ENCODE results near the gene MAT1A. TPM values are rescaled to one million over a fixed set of nuclear protein-coding genes. Genes with fewer than 3 reads are reported as not detected.

Gene MAT1A
- total RNA-seq, 1 experiment from 2014 or later: 1.5 TPM

DNA sequence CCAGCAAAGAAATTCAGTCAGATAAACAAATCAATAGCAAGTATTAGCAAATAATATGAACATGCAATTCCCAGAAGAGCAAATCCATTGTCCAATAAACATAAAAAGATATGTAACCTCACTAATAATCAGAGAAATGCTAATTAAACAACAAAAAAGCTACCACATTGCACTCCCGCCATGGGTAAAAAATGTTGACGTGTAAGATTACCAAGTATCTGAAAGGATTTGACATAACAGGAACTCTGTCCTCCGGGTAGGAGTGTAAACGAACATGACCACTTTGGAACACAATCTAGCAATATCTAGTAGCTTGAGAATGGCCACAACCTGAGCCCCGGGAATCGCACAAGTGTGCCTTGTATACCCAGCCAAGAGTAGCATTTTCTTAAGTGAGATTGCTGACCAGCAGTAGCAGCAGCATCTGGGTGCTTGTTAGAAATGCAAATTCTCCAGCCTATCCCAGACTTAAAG, 35.5 kb upstream of the MAT1A start:
- ATAC-seq: no peak
- POLR2A ChIA-PET: no interaction called here
- CTCF ChIA-PET: no interaction called here

DNA sequence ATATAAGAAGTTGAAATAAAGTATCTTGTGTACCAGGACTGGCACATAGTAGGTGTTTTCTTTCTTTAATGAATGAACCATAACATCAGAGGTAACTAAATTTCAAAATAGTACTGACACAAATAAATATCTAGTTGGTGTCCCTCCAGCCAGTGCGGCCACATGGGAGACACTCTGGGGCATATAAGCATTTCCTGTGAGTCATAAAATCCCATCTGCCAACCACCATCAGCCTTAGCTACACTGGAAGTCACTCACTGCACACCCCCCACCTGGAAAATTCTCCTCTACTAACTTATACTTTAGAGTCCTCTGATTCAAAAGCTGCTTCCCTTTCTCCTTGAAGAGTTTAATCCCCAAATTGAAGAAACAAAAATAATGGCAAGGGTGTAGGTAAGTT, 34.6 kb upstream of the MAT1A start:
- Histone ChIP-seq H3K9me3 (ENCODE audit: control insufficient read depth, insufficient read depth, low read depth, low read length) (no peaks in the 10 kb centered on the region), H3K27ac (ENCODE audit: low read length) (no peak overlapping the region), H3K4me3 (ENCODE audit: low read depth in 2 of 2, low read length in 2 of 2) (no peak overlapping the region), H3K36me3 (ENCODE audit: control insufficient read depth, insufficient read depth, low read length) (no peaks in the 10 kb centered on the region), H3K27me3 (ENCODE audit: control insufficient read depth, insufficient read depth, low read length) (peaks cover 14% of the 10 kb centered on the region), H3K4me1 (ENCODE audit: control insufficient read depth, insufficient read depth, low read length) (no peaks in the 10 kb centered on the region)
- ATAC-seq (no peak), DNase-seq (ENCODE audit: low read depth, low spot score) (no peak)
- POLR2A ChIA-PET: no interaction called here
- BruUV-seq (replicated peaks): no TSS peak
- TF ChIP-seq, protein P1, sequence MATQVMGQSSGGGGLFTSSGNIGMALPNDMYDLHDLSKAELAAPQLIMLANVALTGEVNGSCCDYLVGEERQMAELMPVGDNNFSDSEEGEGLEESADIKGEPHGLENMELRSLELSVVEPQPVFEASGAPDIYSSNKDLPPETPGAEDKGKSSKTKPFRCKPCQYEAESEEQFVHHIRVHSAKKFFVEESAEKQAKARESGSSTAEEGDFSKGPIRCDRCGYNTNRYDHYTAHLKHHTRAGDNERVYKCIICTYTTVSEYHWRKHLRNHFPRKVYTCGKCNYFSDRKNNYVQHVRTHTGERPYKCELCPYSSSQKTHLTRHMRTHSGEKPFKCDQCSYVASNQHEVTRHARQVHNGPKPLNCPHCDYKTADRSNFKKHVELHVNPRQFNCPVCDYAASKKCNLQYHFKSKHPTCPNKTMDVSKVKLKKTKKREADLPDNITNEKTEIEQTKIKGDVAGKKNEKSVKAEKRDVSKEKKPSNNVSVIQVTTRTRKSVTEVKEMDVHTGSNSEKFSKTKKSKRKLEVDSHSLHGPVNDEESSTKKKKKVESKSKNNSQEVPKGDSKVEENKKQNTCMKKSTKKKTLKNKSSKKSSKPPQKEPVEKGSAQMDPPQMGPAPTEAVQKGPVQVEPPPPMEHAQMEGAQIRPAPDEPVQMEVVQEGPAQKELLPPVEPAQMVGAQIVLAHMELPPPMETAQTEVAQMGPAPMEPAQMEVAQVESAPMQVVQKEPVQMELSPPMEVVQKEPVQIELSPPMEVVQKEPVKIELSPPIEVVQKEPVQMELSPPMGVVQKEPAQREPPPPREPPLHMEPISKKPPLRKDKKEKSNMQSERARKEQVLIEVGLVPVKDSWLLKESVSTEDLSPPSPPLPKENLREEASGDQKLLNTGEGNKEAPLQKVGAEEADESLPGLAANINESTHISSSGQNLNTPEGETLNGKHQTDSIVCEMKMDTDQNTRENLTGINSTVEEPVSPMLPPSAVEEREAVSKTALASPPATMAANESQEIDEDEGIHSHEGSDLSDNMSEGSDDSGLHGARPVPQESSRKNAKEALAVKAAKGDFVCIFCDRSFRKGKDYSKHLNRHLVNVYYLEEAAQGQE (IDR thresholded peaks at IDR 0.05; ENCODE audit: insufficient read depth in 1 of 2, low read depth in 2 of 2, low read length in 1 of 2): no peak
- TF ChIP-seq TCF7L2 (IDR thresholded peaks at IDR 0.05; ENCODE audit: low read depth, low read length) (no peak), SIN3A (IDR thresholded peaks at IDR 0.05; ENCODE audit: borderline replicate concordance, insufficient read depth, low read depth, low read length) (no peak), POLR2AphosphoS5 (IDR thresholded peaks at IDR 0.05; ENCODE audit: low read depth, low read length) (no peak)
- TF ChIP-seq, protein P2, sequence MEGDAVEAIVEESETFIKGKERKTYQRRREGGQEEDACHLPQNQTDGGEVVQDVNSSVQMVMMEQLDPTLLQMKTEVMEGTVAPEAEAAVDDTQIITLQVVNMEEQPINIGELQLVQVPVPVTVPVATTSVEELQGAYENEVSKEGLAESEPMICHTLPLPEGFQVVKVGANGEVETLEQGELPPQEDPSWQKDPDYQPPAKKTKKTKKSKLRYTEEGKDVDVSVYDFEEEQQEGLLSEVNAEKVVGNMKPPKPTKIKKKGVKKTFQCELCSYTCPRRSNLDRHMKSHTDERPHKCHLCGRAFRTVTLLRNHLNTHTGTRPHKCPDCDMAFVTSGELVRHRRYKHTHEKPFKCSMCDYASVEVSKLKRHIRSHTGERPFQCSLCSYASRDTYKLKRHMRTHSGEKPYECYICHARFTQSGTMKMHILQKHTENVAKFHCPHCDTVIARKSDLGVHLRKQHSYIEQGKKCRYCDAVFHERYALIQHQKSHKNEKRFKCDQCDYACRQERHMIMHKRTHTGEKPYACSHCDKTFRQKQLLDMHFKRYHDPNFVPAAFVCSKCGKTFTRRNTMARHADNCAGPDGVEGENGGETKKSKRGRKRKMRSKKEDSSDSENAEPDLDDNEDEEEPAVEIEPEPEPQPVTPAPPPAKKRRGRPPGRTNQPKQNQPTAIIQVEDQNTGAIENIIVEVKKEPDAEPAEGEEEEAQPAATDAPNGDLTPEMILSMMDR (IDR thresholded peaks at IDR 0.05): no peak
- in situ Hi-C loops (cut with HindIII; ENCODE audit: low pct_unique_long_range_greater_than_20kb, low sequenced_read_pairs): no loop called here
- CTCF ChIA-PET: no interaction called here
- intact Hi-C loops (cut with micrococcal nuclease; ENCODE audit: unreplicated experiment): no loop called here

More for the DNA sequence above, 35.5 kb upstream of the MAT1A start:
- no peak overlapping the region for H3K4me3 ChIP-seq (ENCODE audit: low read depth in 2 of 2, low read length in 2 of 2)
- H3K36me3 ChIP-seq (ENCODE audit: control insufficient read depth, insufficient read depth, low read length): no peaks in the 10 kb centered on the region
- no peak for DNase-seq (ENCODE audit: low read depth, low spot score)
- H3K4me1 ChIP-seq (ENCODE audit: control insufficient read depth, insufficient read depth, low read length): no peaks in the 10 kb centered on the region
- peaks cover 17% of the 10 kb centered on the region for H3K27me3 ChIP-seq (ENCODE audit: control insufficient read depth, insufficient read depth, low read length)
- intact Hi-C loops (cut with micrococcal nuclease; ENCODE audit: unreplicated experiment) (no loop called here), in situ Hi-C loops (cut with HindIII; ENCODE audit: low pct_unique_long_range_greater_than_20kb, low sequenced_read_pairs) (no loop called here)
- TF ChIP-seq SIN3A (IDR thresholded peaks at IDR 0.05; ENCODE audit: borderline replicate concordance, insufficient read depth, low read depth, low read length) (no peak), POLR2AphosphoS5 (IDR thresholded peaks at IDR 0.05; ENCODE audit: low read depth, low read length) (no peak)
- TF ChIP-seq, protein P1 (IDR thresholded peaks at IDR 0.05; ENCODE audit: insufficient read depth in 1 of 2, low read depth in 2 of 2, low read length in 1 of 2): no peak
- TF ChIP-seq, protein P2 (IDR thresholded peaks at IDR 0.05): no peak
- BruUV-seq (replicated peaks): no TSS peak
- no peaks in the 10 kb centered on the region for H3K9me3 ChIP-seq (ENCODE audit: control insufficient read depth, insufficient read depth, low read depth, low read length)
- no peak overlapping the region for H3K27ac ChIP-seq (ENCODE audit: low read length)

Data from Panc1 (cell line).